ENCODE results near the gene NQO2. TPM values are rescaled to one million over a fixed set of nuclear protein-coding genes. Genes with fewer than 3 reads are reported as not detected.

NQO2 gene
- total and polyA plus RNA-seq, 2 of the 13 experiments (the other 11 are each of a cell fraction or from before 2014, with no cell fraction given) = 32.2 to 56.5 TPM

DNA sequence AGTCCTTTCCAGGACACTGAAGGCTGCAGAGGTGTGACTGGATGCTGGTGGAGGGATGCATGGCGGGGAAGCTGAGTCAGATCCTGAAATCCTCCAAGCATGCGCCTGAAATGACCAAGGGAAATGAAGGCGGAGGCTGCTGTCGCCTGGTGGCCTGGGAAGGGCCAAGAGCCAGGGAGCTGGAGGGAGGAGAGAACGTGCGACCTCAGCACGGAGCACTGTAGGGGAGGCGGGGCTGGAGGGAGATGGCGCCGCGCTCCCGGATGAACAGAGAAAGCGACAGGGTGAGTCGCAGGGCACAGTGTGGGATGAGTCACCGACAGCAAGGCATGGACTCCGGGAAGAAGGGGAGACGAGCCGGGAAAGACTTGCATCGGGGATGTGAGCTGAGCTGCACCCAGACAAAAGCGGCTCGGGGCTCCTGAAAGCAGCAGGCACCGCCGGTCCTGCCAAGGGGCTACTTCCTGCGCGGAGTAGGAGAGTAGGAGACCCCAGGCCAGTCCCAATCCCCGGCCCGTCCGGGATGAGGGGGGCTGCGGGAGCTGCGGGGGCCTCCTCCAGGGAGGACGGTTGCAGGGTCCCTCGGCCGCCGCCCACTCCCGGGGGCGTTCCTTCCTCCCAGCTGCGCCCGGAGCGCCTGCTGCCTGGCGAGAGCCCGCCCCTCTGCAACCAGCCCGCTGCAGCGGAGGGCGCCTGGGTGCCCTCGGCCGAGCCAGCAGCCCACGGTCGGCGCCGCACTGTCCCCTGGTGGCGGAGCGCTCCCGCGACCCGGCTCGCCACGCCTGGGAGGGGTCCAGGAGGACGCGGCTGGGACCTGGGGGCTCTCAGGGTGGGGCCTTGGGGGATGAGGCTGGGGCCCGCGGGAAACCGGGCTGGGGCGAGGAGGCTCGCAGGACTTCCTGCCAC, 11.0 kb upstream of the NQO2 start (continued):
- TF ChIP-seq, protein P1, sequence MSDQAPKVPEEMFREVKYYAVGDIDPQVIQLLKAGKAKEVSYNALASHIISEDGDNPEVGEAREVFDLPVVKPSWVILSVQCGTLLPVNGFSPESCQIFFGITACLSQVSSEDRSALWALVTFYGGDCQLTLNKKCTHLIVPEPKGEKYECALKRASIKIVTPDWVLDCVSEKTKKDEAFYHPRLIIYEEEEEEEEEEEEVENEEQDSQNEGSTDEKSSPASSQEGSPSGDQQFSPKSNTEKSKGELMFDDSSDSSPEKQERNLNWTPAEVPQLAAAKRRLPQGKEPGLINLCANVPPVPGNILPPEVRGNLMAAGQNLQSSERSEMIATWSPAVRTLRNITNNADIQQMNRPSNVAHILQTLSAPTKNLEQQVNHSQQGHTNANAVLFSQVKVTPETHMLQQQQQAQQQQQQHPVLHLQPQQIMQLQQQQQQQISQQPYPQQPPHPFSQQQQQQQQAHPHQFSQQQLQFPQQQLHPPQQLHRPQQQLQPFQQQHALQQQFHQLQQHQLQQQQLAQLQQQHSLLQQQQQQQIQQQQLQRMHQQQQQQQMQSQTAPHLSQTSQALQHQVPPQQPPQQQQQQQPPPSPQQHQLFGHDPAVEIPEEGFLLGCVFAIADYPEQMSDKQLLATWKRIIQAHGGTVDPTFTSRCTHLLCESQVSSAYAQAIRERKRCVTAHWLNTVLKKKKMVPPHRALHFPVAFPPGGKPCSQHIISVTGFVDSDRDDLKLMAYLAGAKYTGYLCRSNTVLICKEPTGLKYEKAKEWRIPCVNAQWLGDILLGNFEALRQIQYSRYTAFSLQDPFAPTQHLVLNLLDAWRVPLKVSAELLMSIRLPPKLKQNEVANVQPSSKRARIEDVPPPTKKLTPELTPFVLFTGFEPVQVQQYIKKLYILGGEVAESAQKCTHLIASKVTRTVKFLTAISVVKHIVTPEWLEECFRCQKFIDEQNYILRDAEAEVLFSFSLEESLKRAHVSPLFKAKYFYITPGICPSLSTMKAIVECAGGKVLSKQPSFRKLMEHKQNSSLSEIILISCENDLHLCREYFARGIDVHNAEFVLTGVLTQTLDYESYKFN (CRISPR knock-in tag; conservative IDR thresholded peaks at IDR 0.05) = peak; percentile 78
- TF ChIP-seq AHR (CRISPR knock-in tag; IDR thresholded peaks at IDR 0.05) (peak; percentile 36), RAD51 (IDR thresholded peaks at IDR 0.05; ENCODE audit: borderline replicate concordance) (no peak), ZNF124 (CRISPR knock-in tag; IDR thresholded peaks at IDR 0.05) (peak; percentile 66; the same call in 1 of the 2 replicates), ZNF468 (CRISPR knock-in tag; IDR thresholded peaks at IDR 0.05) (peak; percentile 69; the same call in 1 of the 2 replicates), ZNF563 (CRISPR knock-in tag; IDR thresholded peaks at IDR 0.05) (peak; percentile 99), TBX2 (CRISPR knock-in tag; IDR thresholded peaks at IDR 0.05; ENCODE audit: borderline replicate concordance) (peak; percentile 96), MIER3 (CRISPR knock-in tag; IDR thresholded peaks at IDR 0.05; ENCODE audit: borderline replicate concordance) (peak; percentile 27; the same call in 1 of the 2 replicates), DR1 (CRISPR knock-in tag; IDR thresholded peaks at IDR 0.05) (no peak), SRSF4 (IDR thresholded peaks at IDR 0.05; ENCODE audit: low read depth, low read length, poor library complexity, severe bottlenecking) (no peak), ZNF263 (CRISPR knock-in tag; IDR thresholded peaks at IDR 0.05) (peak; percentile 99), IKZF4 (CRISPR knock-in tag; IDR thresholded peaks at IDR 0.05; ENCODE audit: borderline replicate concordance, low read depth, not compliant biosample characterization) (peak; percentile 55), ZNF101 (CRISPR knock-in tag; IDR thresholded peaks at IDR 0.05; ENCODE audit: borderline replicate concordance, low read depth) (no peak), BRCA1 (CRISPR knock-in tag; IDR thresholded peaks at IDR 0.05) (no peak)
- TF ChIP-seq, protein P2, sequence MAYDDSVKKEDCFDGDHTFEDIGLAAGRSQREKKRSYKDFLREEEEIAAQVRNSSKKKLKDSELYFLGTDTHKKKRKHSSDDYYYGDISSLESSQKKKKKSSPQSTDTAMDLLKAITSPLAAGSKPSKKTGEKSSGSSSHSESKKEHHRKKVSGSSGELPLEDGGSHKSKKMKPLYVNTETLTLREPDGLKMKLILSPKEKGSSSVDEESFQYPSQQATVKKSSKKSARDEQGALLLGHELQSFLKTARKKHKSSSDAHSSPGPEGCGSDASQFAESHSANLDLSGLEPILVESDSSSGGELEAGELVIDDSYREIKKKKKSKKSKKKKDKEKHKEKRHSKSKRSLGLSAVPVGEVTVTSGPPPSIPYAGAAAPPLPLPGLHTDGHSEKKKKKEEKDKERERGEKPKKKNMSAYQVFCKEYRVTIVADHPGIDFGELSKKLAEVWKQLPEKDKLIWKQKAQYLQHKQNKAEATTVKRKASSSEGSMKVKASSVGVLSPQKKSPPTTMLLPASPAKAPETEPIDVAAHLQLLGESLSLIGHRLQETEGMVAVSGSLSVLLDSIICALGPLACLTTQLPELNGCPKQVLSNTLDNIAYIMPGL (CRISPR knock-in tag; IDR thresholded peaks at IDR 0.05; ENCODE audit: borderline replicate concordance in 1 of 2, low read depth in 1 of 2) = peak; percentile 86 to 100
- TF ChIP-seq, protein P3, sequence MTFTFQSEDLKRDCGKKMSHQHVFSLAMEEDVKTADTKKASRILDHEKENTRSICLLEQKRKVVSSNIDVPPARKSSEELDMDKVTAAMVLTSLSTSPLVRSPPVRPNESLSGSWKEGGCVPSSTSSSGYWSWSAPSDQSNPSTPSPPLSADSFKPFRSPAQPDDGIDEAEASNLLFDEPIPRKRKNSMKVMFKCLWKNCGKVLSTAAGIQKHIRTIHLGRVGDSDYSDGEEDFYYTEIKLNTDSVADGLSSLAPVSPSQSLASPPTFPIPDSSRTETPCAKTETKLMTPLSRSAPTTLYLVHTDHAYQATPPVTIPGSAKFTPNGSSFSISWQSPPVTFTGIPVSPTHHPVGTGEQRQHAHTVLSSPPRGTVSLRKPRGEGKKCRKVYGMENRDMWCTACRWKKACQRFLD (CRISPR knock-in tag; IDR thresholded peaks at IDR 0.05; ENCODE audit: borderline replicate concordance) = peak; percentile 69; the same call in 1 of the 2 replicates
- TF ChIP-seq, protein P4, sequence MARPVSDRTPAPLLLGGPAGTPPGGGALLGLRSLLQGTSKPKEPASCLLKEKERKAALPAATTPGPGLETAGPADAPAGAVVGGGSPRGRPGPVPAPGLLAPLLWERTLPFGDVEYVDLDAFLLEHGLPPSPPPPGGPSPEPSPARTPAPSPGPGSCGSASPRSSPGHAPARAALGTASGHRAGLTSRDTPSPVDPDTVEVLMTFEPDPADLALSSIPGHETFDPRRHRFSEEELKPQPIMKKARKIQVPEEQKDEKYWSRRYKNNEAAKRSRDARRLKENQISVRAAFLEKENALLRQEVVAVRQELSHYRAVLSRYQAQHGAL (CRISPR knock-in tag; IDR thresholded peaks at IDR 0.05; ENCODE audit: not compliant biosample characterization) = peak; percentile 86
- TF ChIP-seq, protein P5, sequence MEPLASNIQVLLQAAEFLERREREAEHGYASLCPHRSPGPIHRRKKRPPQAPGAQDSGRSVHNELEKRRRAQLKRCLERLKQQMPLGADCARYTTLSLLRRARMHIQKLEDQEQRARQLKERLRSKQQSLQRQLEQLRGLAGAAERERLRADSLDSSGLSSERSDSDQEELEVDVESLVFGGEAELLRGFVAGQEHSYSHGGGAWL (CRISPR knock-in tag; IDR thresholded peaks at IDR 0.05) = peak; percentile 69
